GM20000 (cell line): ENCODE measurements around the gene NPY4R2.
"Not testable (repeated sequence)": the region's sequence is repeated elsewhere in the genome, so short reads cannot be mapped to it uniquely, and the experiment has no call there.

ENCODE experiments used
- DNase-seq: peaks from one replicate; pipeline ENCODE4 v3.0.0; 2012; ENCODE audit warnings: low spot score

Gene NPY4R2

GRCh38 chr10:47918475-47918874, at the start of gene NPY4R2:
TSS of gene NPY4R2 (plus strand) at chr10:47918662. CDS start at chr10:47921988, 3,326 bp downstream.
- not testable (repeated sequence) for DNase-seq

GRCh38 chr10:47870887-47871286, 47.6 kb upstream of the NPY4R2 start:
- not testable (repeated sequence) for DNase-seq

- DNase-seq = not testable (repeated sequence)
Observed at GRCh38 chr10:47871485-47872180, 46.8 kb upstream of the NPY4R2 start.

- not testable (repeated sequence) for DNase-seq
Observed at GRCh38 chr10:47872236-47872635, 46.2 kb upstream of the NPY4R2 start.

- DNase-seq = not testable (repeated sequence)
Observed at GRCh38 chr10:47884239-47884638, 34.2 kb upstream of the NPY4R2 start.

GRCh38 chr10:47884934-47885333, 33.5 kb upstream of the NPY4R2 start:
- not testable (repeated sequence) for DNase-seq

- not testable (repeated sequence) for DNase-seq
Observed at GRCh38 chr10:47886356-47886755, 32.1 kb upstream of the NPY4R2 start.

GRCh38 chr10:47886827-47887226, 31.6 kb upstream of the NPY4R2 start:
- DNase-seq = not testable (repeated sequence)

- not testable (repeated sequence) for DNase-seq
Observed at GRCh38 chr10:47890737-47891136, 27.7 kb upstream of the NPY4R2 start.

- DNase-seq = not testable (repeated sequence)
Observed at GRCh38 chr10:47892494-47893261, 25.8 kb upstream of the NPY4R2 start.

- DNase-seq = not testable (repeated sequence)
Observed at GRCh38 chr10:47894571-47894970, 23.9 kb upstream of the NPY4R2 start.

GRCh38 chr10:47897813-47898212, 20.6 kb upstream of the NPY4R2 start:
- DNase-seq = not testable (repeated sequence)

- DNase-seq = not testable (repeated sequence)
Observed at GRCh38 chr10:47909333-47909732, 9.1 kb upstream of the NPY4R2 start.

- not testable (repeated sequence) for DNase-seq
Observed at GRCh38 chr10:47910486-47910885, 8.0 kb upstream of the NPY4R2 start.

- not testable (repeated sequence) for DNase-seq
Observed at GRCh38 chr10:47914052-47914451, 4.4 kb upstream of the NPY4R2 start.

- not testable (repeated sequence) for DNase-seq
Observed at GRCh38 chr10:47915849-47916548, 2.5 kb upstream of the NPY4R2 start.

GRCh38 chr10:47920610-47921009, 2.1 kb downstream of the NPY4R2 start:
- DNase-seq = not testable (repeated sequence)

GRCh38 chr10:47922503-47922902, 4.0 kb downstream of the NPY4R2 start:
- DNase-seq = not testable (repeated sequence)

GRCh38 chr10:47924628-47925027, 6.2 kb downstream of the NPY4R2 start:
- DNase-seq = not testable (repeated sequence)

- DNase-seq = not testable (repeated sequence)
Observed at GRCh38 chr10:47927147-47927916, 8.9 kb downstream of the NPY4R2 start.

- not testable (repeated sequence) for DNase-seq
Observed at GRCh38 chr10:47928225-47928624, 9.8 kb downstream of the NPY4R2 start.
